ACC112 (cell line): ENCODE data around the gene MED8.

Source experiments
- H2AFZ ChIP-seq: fragments of 200-600 bp; sonication (generic); one replicate; pipeline ENCODE4 v1.6.0; 2017; ENCODE audit warnings: antibody characterized with exemption, low read length; ENCODE audit not compliant: unreplicated experiment
- H3K27ac ChIP-seq: fragments of 200-600 bp; sonication (generic); 2 replicates; pipeline ENCODE4 v1.5.1; 2014; ENCODE audit warnings: low read depth, mild to moderate bottlenecking, antibody characterized with exemption, low read length, moderate library complexity
- H3K27me3 ChIP-seq: fragments of 200-600 bp; sonication (generic); 2 replicates; pipeline ENCODE4 v1.6.1; 2014; ENCODE audit warnings: mild to moderate bottlenecking, antibody characterized with exemption, low read length, moderate library complexity, mixed read lengths; ENCODE audit not compliant: insufficient read depth
- H3K36me3 ChIP-seq: fragments of 200-600 bp; sonication (generic); 2 replicates; pipeline ENCODE4 v1.6.1; 2016; ENCODE audit warnings: mild to moderate bottlenecking, antibody characterized with exemption, low read length, moderate library complexity, mixed read lengths; ENCODE audit not compliant: insufficient read depth
- H3K4me1 ChIP-seq: fragments of 200-600 bp; sonication (generic); one replicate; pipeline ENCODE4 v1.6.1; 2016; ENCODE audit warnings: low read length, mixed read lengths; ENCODE audit not compliant: insufficient read depth, unreplicated experiment, control insufficient read depth
- H3K4me3 ChIP-seq: fragments of 200-600 bp; sonication (generic); 2 replicates; pipeline ENCODE4 v1.5.1; 2014; ENCODE audit warnings: mild to moderate bottlenecking, low read depth, low read length
- H3K79me2 ChIP-seq: fragments of 200-600 bp; sonication (generic); one replicate; pipeline ENCODE4 v1.6.0; 2016; ENCODE audit warnings: low read length; ENCODE audit not compliant: control insufficient read depth, unreplicated experiment, insufficient read depth

MED8 gene

GRCh38 chr1:43432171-43432860 is 42.7 kb upstream of the MED8 start:
- Histone ChIP-seq H3K4me1 (no peaks in the 10 kb centered on the region), H3K27me3 (no peaks in the 10 kb centered on the region), H3K79me2 (no peaks in the 10 kb centered on the region), H3K36me3 (peaks cover 23% of the 10 kb centered on the region), H3K4me3 (no peak overlapping the region), H3K27ac (no peak overlapping the region), H2AFZ (no peak overlapping the region)

DNA sequence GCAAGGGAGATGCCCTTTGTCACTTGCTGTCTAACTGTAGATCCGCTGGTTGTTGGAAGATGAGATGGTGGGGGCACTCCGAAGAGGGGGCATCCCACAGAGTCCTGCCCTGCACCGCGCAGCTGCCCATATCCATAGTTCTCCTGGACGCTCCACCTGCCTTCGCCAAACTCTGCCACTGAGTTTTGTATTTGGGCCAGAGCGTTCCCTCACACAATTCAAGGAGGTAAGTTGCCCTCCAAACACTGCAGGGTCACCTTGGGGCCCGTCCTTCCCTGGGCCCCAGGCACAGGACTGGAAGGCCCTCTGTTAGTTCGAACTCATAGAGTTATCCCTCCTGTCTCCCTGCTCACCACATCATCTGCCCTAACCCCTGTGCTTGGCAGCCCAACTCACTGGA is 42.1 kb upstream of the MED8 start:
- no peak overlapping the region for H3K4me3 ChIP-seq
- no peaks in the 10 kb centered on the region for H3K27me3 ChIP-seq
- H3K4me1 ChIP-seq = no peaks in the 10 kb centered on the region
- no peaks in the 10 kb centered on the region for H3K79me2 ChIP-seq
- H3K36me3 ChIP-seq = peaks cover 24% of the 10 kb centered on the region
- H3K27ac ChIP-seq = no peak overlapping the region
- no peak overlapping the region for H2AFZ ChIP-seq

DNA sequence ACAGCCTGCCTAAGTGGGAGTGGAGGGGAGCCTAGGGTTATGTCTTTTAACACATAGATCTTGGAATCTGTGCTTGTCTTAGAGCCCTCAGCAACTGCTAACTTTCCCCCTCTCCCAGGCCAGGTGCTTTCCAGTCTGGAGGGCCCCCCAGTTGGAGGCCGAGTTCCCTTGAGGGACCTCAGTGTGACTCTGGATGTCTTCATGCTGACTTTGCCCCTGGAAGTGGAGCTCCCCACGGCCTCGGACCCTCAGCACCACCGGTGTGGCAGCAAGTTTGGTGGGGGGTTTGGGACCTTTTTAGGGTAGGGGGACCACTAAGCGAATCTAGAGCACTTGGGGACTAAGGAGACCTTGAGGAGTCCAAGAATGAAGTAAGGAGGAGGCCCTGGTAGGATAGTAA is 41.2 kb upstream of the MED8 start:
- no peak overlapping the region for H2AFZ ChIP-seq
- H3K36me3 ChIP-seq = peaks cover 25% of the 10 kb centered on the region
- no peaks in the 10 kb centered on the region for H3K27me3 ChIP-seq
- H3K27ac ChIP-seq = no peak overlapping the region
- no peak overlapping the region for H3K4me3 ChIP-seq
- no peaks in the 10 kb centered on the region for H3K79me2 ChIP-seq
- H3K4me1 ChIP-seq = no peaks in the 10 kb centered on the region

DNA sequence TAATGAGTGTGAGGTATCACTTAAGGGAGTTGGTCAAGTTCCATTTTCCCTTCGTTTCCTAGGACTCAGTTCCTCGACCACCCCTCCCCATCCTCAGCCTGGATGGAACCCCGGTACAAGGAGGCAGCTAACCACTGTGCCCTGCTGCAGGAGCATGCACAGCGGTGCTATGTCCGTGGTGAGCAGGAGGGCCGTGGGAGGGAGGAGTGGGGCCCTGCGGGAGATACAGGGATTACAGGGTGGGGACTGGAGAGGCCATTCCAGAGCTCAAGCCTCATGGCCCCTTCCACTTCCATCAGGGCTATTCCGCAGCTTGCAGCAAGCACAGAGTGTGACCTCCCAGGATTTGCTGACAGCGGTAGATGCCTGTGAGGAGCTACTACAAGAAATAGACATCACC is 38.3 kb upstream of the MED8 start:
- H3K4me1 ChIP-seq = no peaks in the 10 kb centered on the region
- no peaks in the 10 kb centered on the region for H3K27me3 ChIP-seq
- H3K36me3 ChIP-seq = peaks cover 32% of the 10 kb centered on the region

GRCh38 chr1:43427524-43427923 is 37.9 kb upstream of the MED8 start:
- Histone ChIP-seq H3K4me3 (no peak overlapping the region), H2AFZ (no peak overlapping the region), H3K4me1 (no peaks in the 10 kb centered on the region), H3K27ac (no peak overlapping the region), H3K79me2 (no peaks in the 10 kb centered on the region), H3K36me3 (peaks cover 32% of the 10 kb centered on the region), H3K27me3 (no peaks in the 10 kb centered on the region)

More for the DNA sequence above, 38.3 kb upstream of the MED8 start:
- Histone ChIP-seq H2AFZ (no peak overlapping the region), H3K27ac (no peak overlapping the region), H3K4me3 (no peak overlapping the region), H3K79me2 (no peaks in the 10 kb centered on the region)

GRCh38 chr1:43426221-43426620 is 36.6 kb upstream of the MED8 start:
- no peak overlapping the region for H3K4me3 ChIP-seq
- H3K36me3 ChIP-seq = peaks cover 25% of the 10 kb centered on the region; the same call in 1 of the 2 replicates
- no peaks in the 10 kb centered on the region for H3K4me1 ChIP-seq
- no peaks in the 10 kb centered on the region for H3K27me3 ChIP-seq
- no peak overlapping the region for H2AFZ ChIP-seq
- no peaks in the 10 kb centered on the region for H3K79me2 ChIP-seq
- H3K27ac ChIP-seq = no peak overlapping the region

GRCh38 chr1:43425045-43425444 is 35.4 kb upstream of the MED8 start:
- peaks cover 26% of the 10 kb centered on the region; the same call in 1 of the 2 replicates for H3K36me3 ChIP-seq
- no peak overlapping the region for H3K27ac ChIP-seq
- H3K79me2 ChIP-seq = no peaks in the 10 kb centered on the region
- H2AFZ ChIP-seq = no peak overlapping the region
- H3K27me3 ChIP-seq = no peaks in the 10 kb centered on the region
- no peaks in the 10 kb centered on the region for H3K4me1 ChIP-seq
- no peak overlapping the region for H3K4me3 ChIP-seq

DNA sequence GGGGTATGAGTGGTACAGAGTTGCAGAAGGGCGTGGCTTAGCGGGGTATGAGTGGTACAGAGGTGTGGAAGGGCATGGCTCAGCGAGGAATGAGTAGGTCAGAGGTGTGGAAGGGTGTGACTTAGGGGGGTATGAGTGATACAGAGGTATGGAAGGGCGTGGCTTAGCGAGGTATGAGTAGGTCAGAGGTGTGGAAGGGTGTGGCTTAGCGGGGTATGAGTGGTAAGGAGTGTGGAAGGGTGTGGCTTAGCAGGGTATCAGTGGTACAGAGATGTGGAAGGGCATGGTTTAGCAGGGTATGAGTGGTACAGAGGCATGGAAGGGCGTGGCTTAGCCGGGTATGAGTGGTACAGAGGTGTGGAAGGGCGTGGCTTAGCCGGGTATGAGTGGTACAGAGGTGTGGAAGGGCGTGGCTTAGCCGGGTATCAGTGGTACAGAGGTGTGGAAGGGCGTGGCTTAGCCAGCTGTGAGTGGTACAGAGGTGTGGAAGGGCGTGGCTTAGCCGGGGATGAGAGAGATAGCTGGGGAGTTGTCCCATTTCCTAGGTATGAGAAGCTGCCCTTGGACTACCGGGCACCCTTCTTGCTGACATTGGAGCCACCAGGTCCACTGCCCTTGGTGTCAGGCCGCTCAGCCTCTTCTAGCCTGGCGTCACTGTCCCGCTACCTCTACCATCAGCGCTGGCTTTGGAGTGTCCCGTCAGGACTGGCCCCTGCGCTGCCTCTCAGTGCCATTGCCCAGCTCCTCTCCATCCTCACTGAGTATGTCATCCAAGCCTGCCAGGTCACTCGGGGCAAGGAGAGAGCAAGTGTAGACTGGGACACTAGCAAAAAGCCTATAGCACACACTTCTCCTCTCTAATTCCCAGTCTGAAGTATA is 34.3 kb upstream of the MED8 start:
- Histone ChIP-seq H3K27ac (no peak overlapping the region), H3K79me2 (no peaks in the 10 kb centered on the region), H3K36me3 (peaks cover 31% of the 10 kb centered on the region; the same call in 1 of the 2 replicates), H2AFZ (no peak overlapping the region), H3K27me3 (no peaks in the 10 kb centered on the region), H3K4me1 (no peaks in the 10 kb centered on the region), H3K4me3 (no peak overlapping the region)

- Histone ChIP-seq H3K36me3 (peaks cover 27% of the 10 kb centered on the region; the same call in 1 of the 2 replicates), H3K4me3 (no peak overlapping the region), H3K79me2 (no peaks in the 10 kb centered on the region), H3K27ac (no peak overlapping the region), H3K27me3 (no peaks in the 10 kb centered on the region), H2AFZ (no peak overlapping the region), H3K4me1 (no peaks in the 10 kb centered on the region)
Observed at GRCh38 chr1:43422995-43423671, 33.5 kb upstream of the MED8 start.

- no peak overlapping the region for H3K27ac ChIP-seq
- no peak overlapping the region for H3K4me3 ChIP-seq
- H3K27me3 ChIP-seq = no peaks in the 10 kb centered on the region
- H3K4me1 ChIP-seq = no peaks in the 10 kb centered on the region
- H2AFZ ChIP-seq = no peak overlapping the region
- peaks cover 20% of the 10 kb centered on the region; the same call in 1 of the 2 replicates for H3K36me3 ChIP-seq
- H3K79me2 ChIP-seq = no peaks in the 10 kb centered on the region
Observed at GRCh38 chr1:43421976-43422750, 32.6 kb upstream of the MED8 start.
